Measurements from ENCODE around the gene NUTM2G.
"Not testable (repeated sequence)": the region's sequence is repeated elsewhere in the genome, so short reads cannot be mapped to it uniquely, and the experiment has no call there.

GRCh38 chr9:96904947-96905722 is 23.5 kb upstream of the NUTM2G start:
- TF ChIP-seq SP1 (IDR thresholded peaks at IDR 0.05); LEF1 (IDR thresholded peaks at IDR 0.05; ENCODE audit: borderline replicate concordance); FOXM1 (IDR thresholded peaks at IDR 0.05; ENCODE audit: borderline replicate concordance); FOXK2 (IDR thresholded peaks at IDR 0.05); TARDBP (IDR thresholded peaks at IDR 0.05); NFRKB (IDR thresholded peaks at IDR 0.05): not testable (repeated sequence)
